Panc1 (cell line): ENCODE results near the gene CPLX1.

Source experiments
- CTCF ChIP-seq: fragments of 450-650 bp; IDR thresholded peaks from 2 replicates; pipeline ENCODE4 v1.5.1; 2017; ENCODE audit warnings: mild to moderate bottlenecking
- POLR2AphosphoS5 ChIP-seq: IDR thresholded peaks from 2 replicates; pipeline ENCODE4 v1.6.1; 2012; ENCODE audit warnings: mild to moderate bottlenecking, low read depth, low read length, moderate library complexity
- TCF7L2 ChIP-seq: IDR thresholded peaks from 2 replicates; pipeline ENCODE4 v1.6.1; 2011; ENCODE audit warnings: mild to moderate bottlenecking, low read depth, low read length, inconsistent platforms

GRCh38 chr4:823761-824460 lies 2.0 kb downstream of the CPLX1 start:
- no peak for TF ChIP-seq CTCF
- TF ChIP-seq POLR2AphosphoS5: no peak
- TF ChIP-seq TCF7L2: no peak
